ENCODE measurements around the gene UCK1.

GRCh38 chr9:131477367-131477766 is 53.7 kb downstream of the UCK1 start:
- no peak for TF ChIP-seq POLR2A (IDR thresholded peaks at IDR 0.05; ENCODE audit: low read length)
- TF ChIP-seq REST (IDR thresholded peaks at IDR 0.05) = no peak
- no peak for TF ChIP-seq CTCF (IDR thresholded peaks at IDR 0.05)
